Endometrial microvascular endothelial cells (primary cell): Measurements from ENCODE around the gene ERMP1. TPM values are rescaled to one million over a fixed set of nuclear protein-coding genes. Genes with fewer than 3 reads are reported as not detected.

Source experiments
- in situ Hi-C: cut with HindIII; loops from 2 replicates; pipeline ENCODE4 v1.10.0; 2017; ENCODE audit warnings: low sequenced_read_pairs, low pct_unique_long_range_greater_than_20kb; ENCODE audit errors: inconsistent ontology term
- total RNA-seq: library from RNA; depleted of rRNA; stranded (reverse); fragments of >200 nt; gene quantifications from one replicate; pipeline ENCODE4 v1.2.3, GENCODE V29; 2015; ENCODE audit errors: inconsistent ontology term

Gene ERMP1
- total RNA-seq, 1 donor from 2014 or later = 36.7 TPM

DNA sequence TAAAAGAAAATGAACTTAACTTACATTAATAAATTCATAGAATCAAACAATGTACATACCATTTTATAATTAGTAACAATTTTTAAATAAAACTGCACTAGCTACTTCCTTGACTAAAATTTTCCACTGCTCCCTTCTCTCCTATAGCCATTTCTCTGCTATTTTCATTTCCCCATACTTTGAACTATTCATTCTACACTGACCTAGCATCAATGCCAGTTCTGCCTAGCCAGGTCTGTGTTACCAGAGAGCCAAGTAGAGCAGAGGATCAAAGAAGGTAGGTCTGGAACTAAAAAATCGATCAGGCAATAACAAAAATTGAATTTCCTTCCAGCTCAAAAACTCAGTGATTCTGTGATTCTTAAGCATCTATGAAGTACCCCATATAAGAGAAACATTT, 84.5 kb downstream of the ERMP1 start:
- in situ Hi-C loops = no loop called here

DNA sequence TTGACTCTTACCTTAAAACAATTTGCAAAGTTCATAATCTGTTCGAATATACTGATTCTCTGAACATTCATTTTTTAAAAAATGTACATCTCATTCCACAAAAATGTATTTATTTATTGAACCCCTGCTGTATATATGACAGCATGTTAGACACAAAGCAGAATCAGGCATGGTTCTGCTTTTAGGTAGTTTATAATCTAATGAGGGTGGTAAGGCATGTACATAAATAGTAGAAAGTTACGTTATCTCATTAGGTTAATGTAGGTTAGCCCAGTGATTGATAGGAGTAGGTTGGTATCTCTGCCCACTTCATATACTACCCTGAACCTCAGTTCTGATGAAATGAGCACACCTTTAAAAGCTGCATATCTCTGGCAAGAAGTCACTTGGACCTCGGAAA, 89.8 kb downstream of the ERMP1 start:
- in situ Hi-C loops = no loop called here

DNA sequence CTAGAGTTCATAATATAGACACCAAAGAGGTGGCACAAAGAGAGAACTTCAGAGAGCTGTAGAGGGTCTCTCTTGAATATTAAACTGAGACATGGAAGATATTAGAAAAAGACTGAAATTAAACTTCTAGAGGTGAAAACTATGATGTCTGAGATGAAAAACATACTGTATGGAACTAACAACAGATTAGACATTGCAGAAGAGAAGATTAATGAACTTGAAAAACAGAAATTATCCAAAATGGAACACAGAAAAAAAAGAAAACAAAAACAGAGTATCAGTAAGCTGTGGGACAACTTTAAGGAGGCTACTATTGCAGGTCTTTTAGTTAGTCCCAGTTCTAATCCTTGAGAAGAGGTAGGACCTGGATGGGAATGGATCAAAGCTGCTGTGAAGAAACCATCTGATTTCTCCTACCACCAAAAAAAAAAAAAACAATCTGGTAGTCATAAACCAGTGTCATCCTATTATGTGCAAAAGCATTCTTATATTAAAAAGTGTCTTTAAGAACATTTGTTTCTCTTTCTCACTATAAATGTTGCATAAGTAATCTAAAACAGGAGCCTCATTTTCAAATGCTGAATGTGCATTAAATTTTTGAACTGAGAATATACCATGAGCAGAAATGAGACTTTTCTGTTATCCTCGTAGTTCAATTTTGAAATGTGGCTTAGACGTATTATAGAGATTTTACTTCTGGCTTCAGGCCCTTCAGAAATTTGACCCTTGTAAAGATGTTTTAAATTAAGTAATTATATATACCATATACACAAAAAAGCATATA, 96.2 kb downstream of the ERMP1 start:
- in situ Hi-C loops = no loop called here

DNA sequence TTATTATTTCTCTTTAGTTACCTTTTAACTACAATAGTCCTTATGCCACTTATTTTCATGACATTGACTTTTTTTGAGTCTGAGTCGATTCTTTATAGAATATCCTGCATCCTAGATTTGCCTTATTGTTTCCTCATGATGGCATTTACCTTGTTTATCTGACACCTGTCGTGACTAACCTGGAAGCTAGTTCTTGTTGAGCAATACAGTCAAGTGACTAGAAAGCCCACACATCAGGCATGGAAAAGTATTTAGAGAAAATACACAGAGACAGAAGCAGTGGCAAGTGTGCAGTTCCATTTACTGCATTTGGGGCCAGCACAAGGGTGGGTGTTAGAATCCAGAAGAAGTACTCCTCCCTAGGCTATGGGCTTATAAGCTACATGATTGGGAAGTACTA, 97.8 kb downstream of the ERMP1 start:
- in situ Hi-C loops = no loop called here

Other genes with a start within 250 kb of the ERMP1 start
- gene RIC1, start 204.0 kb downstream of the ERMP1 start, total RNA-seq = 18.1 TPM
- gene MLANA, start 57.8 kb upstream of the ERMP1 start, total RNA-seq = not detected
- 41.9 TPM for gene RANBP6, start 182.5 kb upstream of the ERMP1 start, total RNA-seq